ENCODE measurements around the gene INHBB.

DNA sequence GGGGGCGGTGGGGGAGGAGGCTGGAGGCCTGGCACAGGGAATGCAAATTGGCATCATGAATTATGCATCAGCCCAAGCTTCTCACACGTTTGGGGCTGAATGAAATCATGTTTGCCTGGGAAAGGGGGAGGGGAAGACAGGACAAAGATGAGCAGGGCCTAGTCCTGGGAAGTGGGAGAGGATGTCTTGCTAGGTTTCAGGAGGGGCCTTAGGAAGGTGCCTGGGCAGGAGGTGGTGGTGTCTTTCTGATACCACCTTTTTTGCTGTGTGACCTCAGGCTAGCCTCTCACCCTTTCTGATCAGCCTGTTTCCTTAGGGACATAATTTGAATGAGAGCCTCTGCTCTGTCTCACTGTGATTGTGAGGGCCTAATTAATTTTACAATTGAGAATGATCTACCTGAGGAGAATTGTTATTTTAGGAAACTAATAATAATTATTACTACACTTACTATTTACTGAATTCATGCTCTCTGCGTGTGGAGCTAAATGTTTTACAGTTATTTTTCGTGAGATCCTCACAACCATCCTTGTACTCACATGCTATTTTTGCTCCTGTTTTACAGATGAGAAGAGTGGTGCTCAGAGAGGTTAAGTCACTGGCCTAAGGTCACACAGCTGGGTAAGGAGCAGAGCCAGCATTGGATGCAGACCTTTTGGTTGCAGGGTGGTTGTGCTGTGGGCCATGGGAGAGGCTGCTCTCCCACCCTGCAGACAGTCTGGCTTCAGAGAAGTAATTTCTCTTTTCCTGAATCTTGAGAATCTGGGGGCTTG is 39.6 kb downstream of the INHBB start:
- TF ChIP-seq, protein P1, sequence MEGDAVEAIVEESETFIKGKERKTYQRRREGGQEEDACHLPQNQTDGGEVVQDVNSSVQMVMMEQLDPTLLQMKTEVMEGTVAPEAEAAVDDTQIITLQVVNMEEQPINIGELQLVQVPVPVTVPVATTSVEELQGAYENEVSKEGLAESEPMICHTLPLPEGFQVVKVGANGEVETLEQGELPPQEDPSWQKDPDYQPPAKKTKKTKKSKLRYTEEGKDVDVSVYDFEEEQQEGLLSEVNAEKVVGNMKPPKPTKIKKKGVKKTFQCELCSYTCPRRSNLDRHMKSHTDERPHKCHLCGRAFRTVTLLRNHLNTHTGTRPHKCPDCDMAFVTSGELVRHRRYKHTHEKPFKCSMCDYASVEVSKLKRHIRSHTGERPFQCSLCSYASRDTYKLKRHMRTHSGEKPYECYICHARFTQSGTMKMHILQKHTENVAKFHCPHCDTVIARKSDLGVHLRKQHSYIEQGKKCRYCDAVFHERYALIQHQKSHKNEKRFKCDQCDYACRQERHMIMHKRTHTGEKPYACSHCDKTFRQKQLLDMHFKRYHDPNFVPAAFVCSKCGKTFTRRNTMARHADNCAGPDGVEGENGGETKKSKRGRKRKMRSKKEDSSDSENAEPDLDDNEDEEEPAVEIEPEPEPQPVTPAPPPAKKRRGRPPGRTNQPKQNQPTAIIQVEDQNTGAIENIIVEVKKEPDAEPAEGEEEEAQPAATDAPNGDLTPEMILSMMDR (IDR thresholded peaks at IDR 0.05; ENCODE audit: low read length) = no peak
- TF ChIP-seq EZH2 (IDR thresholded peaks at IDR 0.05; ENCODE audit: borderline replicate concordance, low read length) = no peak
